ACHN (cell line): ENCODE results near the gene ANK2.
A peak's percentile ranks its signal among the peaks of the same experiment; 100 is the strongest.

Experiments used
- DNase-seq: peaks from one replicate; pipeline ENCODE4 v3.0.0-alpha.2; 2015
- in situ Hi-C: cut with HindIII; loops from 2 replicates; pipeline ENCODE4 v1.10.0; 2017; ENCODE audit warnings: low sequenced_read_pairs, low pct_ligation_motif_present, low pct_unique_long_range_greater_than_20kb

Gene ANK2

DNA sequence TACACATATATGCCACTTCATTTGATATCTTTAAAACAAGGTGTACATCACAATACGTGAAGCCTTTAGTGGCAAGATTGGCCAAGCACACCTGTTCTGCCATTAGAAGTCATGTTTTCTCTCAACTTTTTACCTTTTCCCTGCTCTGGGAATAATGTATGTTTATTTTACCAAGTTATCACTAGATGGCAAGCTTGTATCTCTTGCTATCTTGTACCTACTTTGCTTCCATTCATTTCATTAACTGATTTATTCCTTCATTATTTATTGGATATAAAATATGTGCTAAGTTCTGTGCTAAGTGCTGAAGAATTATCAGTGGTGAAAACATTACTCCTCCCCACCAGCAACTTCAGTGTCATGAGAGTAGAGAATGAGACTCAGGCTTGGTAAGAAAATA lies 245.5 kb downstream of the ANK2 start:
- in situ Hi-C loops: no loop called here
- DNase-seq: no peak

DNA sequence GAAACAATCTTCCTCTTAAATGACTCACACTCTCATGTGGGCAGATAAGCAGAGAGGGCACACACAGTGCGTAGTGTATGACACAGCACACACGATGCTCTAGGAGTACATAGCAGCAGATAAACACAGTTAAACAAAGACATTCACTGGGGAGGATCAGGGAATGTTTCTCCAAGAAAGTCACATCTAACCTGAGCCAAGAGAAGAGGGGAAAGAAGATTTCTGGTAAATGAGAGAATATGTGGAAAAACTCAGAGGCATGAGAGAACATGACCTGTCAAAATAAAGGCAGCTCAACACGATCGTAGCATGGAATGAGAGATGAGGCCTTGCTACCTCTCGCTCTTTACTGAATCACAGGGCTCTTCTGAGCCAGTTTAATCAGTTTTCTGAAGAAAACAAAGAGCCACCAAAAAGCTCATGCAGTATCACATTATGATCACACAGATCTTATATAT lies 251.0 kb downstream of the ANK2 start:
- peak; percentile 68 for DNase-seq
- in situ Hi-C loops: no loop called here

DNA sequence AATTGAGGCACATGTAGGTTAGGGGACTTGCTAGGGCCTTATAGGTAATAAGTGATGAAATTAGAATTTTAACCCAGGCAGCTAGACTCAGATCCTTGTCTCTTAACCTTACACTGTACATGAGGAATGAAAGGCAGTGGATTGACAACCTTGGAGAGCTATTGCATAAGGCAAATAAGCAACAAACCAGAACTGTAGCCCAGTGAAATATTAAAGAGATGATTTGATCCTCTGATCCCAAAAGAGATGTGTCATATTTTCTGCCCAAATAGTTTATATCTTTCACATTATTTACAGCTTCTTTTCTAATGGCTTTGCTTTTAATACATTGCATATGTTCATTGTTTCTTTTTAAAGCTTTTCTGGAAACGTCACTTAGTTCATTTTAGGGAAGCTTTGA lies 252.6 kb downstream of the ANK2 start:
- in situ Hi-C loops: no loop called here
- DNase-seq: no peak

DNA sequence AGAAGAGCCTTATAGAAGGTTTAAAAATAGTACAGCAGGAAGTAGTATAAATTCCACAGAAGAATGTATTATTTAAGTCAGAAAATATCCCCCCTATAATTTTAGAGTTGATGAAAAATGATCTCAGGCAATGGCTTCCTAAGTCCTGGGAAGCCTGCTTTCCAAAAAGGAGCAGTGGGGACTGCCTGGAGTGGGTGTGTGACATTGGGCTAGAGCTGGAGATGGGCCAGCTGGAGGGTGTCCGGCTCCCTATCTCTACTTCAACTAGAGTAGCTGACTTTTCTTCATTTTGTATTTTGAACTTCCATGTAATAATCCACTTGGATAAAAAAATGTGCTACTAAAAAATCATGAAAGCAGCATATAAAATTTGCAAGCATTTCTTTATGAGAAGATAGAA lies 253.9 kb downstream of the ANK2 start:
- DNase-seq: no peak
- in situ Hi-C loops: no loop called here

DNA sequence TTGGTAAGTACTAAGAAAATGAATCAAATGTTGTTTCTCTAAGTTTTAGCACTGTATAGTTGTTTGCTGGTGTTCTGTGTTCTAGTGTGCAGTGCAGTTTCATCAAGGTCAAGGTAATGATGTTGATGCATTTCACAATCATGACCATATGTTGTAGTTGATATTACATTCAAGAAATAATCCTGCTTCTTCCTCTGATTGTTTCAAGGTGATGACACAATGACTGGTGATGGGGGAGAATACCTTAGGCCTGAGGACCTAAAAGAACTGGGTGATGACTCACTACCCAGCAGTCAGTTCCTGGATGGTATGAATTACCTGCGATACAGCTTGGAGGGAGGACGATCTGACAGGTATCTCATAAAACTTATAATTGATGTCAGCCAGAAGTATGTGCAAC lies 261.6 kb downstream of the ANK2 start:
- no peak for DNase-seq
- in situ Hi-C loops: no loop called here

DNA sequence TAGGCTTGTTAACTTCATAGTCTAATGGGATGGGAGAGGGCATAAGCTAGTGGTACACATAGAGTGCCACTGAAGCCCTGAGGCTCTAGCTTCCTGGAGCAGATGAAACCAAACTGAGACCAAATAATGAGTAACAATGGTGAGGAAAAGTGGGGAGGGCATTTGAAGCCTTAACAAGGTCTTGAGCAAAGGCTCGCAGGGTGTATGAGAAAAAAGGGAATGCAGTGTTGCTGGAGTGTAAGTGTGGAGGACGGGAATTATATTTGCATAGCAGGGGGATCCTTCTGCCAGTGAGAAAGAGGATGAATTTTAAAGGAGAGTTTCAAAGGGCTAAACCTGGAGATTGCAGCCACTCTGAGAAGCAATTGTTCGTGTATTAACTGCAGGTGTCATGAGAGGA lies 263.1 kb downstream of the ANK2 start:
- DNase-seq: no peak
- in situ Hi-C loops: no loop called here

DNA sequence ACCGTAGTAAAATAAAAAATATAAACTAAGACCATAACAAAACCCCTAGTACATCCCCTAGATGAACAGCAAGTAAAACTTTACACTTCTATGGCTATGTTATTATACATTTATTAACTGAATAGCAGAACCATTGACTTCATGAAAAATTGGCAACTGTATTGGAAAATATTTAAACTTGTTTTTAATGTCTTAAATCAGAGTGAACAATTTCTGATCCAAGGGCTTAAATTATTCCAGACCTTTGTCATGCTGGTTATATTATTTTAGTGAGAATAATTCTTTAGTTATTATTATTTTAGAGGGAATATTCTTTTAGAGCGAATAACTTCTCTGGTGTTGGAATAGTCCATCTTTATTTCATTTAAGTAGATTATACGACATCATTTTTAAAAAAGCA lies 265.0 kb downstream of the ANK2 start:
- in situ Hi-C loops: no loop called here
- DNase-seq: no peak

DNA sequence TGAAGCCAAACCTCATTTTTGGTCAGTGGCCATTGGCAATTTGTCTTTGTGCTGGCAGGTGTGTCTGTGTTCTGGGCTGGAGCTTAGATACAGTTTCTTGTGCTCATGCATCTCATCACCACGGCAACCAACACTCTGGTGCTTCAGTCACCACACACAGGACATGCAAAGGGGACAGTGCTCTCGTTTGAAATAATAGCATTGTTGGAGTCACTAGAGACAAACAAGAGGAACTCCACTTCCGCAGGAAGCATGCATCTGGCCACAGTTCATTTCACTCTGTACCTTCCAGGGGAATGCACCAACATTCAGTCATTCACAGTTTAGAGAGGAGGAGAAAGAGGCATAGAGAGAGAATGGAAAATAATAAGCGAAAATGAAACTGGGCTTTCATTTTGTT lies 267.4 kb downstream of the ANK2 start:
- in situ Hi-C loops: no loop called here
- DNase-seq: no peak

DNA sequence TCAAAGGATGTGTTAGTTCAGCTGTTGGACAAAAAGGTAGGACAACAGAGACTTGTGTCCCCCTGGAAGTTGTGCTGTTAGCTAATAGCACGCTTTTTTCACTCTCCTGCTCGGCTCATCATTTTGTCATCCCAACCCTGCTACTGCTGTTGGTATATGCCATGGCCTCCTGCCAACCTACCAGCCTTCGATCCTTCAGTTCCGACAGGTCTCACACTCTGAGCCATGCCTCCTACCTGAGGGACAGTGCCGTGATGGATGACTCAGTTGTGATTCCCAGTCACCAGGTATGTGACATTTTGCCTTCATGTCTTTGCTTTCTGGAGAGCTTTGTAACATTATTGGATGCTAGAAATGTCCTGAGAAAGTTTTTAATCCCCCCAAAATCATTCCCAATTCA lies 268.1 kb downstream of the ANK2 start:
- no peak for DNase-seq
- in situ Hi-C loops: no loop called here

DNA sequence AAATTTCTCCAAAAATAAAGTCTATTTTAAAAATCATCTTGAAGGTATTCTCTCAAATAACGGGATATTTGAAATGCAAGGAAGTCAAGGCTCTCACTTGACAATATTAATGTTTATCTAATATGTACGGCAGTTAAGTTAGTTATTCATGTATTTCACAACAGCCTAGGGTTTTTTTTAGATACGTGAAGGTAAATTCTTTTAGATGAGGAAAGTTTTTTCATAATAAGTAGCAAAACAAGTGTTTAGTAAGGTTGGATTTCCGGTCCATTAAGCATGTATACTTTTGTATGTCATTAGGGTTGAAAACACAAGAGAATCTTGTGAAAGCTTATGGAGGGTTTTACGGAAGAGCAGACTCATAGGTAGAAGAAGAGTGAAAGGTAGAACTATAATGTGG lies 273.3 kb downstream of the ANK2 start:
- DNase-seq: no peak
- in situ Hi-C loops: no loop called here

DNA sequence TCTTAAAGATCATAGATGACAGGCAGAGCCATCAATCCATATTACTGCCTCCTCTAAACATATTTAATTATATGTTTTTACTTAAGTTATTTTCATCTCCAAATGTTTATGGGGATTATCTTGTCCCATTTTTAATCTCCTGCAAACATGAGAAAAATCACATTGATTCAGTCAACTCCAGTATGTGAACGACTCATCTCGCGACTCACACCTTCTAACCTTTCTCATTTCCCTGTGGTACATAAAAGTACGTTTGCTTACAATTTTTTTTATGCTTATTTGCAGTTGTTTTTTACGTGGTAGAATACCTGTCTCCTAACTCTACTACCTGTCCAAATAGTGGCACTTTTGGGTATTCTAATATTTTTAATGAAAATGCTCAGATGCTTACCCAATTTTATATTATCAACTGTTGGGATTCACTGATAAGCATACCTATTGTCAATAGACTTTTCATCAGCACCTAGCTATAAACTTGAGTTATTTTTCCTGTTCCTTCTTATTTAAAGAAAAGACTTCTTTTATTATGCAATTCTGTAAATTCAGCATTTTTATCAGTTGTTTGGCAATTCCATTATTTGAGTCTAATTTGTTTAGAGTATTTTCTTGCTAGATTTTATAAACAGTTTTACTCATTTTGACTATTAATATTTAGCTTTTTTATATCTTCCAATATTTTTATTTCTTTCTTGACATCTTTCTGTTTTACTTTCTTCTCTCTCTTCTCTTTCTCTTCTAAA lies 276.6 kb downstream of the ANK2 start:
- in situ Hi-C loops: no loop called here
- no peak for DNase-seq

DNA sequence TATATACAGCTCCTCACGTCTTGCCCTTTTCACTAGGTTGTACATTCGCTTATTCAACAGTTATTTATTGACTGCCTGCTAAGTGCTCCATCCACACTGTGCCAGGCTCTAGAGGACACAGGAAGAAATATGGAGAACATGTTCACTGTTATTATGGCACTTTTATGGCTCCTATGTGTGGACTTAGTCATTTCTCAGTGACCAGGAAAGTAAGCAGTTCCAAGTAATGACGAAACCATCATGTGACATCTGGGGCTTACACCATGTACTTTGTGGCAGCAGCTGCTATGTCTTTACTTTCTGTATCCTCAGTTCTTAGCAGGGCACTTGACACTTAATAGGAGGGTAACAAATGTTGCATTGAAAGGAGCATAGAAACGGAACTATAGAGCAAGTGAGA lies 278.0 kb downstream of the ANK2 start:
- no peak for DNase-seq
- in situ Hi-C loops: no loop called here

DNA sequence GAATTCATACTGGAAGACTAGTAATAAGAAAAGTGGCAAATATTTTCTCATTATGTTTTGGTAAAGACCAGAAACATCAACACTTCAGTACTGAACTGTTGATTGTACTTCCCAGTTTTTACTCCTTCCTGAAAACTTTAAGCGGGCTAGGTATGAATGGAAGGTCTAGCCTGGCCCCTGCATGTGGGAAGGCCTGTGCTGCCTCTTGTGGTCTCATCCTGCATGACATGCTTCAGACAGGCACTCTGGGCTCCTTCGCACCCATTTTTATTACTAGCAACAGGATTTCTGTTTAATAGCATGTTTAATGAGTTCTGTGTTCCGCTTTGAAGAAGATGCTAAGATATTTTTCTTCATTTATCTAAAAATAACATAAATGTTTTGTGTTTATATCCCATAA lies 279.1 kb downstream of the ANK2 start:
- in situ Hi-C loops: no loop called here

DNA sequence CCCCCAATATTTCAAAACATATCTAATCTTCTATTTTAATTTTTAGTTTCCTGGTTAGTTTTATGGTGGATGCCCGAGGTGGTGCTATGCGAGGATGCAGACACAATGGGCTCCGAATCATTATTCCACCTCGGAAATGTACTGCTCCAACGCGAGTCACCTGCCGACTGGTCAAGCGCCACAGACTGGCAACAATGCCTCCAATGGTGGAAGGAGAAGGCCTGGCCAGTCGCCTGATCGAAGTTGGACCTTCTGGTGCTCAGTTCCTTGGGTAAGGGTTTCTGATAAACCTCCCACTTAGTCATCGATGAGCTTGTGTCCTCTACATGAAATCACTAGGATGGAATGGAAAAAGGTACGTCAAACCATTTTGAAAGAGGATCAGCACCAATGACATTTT lies 280.7 kb downstream of the ANK2 start:
- in situ Hi-C loops: no loop called here
- DNase-seq: no peak

More for the DNA sequence above, 279.1 kb downstream of the ANK2 start:
- DNase-seq: peak; percentile 34

DNA sequence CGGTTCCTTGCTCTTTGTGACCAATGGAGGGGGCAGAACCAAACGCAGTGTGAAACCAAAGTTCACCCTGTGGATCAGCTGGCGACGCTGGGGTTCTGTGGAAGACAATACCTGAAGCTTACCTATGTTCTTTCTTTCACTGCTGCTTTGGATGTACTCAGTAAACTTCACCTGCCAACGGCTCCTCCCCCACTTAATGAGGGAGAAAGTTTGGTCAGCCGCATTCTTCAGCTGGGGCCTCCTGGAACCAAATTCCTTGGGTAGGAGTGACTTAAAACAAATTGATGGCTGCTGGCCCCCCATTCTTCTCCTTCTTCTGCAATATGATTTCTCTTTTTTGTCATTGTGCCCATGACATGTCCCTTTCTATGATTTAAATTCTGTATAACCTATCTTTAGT lies 282.4 kb downstream of the ANK2 start:
- no peak for DNase-seq
- in situ Hi-C loops: no loop called here

DNA sequence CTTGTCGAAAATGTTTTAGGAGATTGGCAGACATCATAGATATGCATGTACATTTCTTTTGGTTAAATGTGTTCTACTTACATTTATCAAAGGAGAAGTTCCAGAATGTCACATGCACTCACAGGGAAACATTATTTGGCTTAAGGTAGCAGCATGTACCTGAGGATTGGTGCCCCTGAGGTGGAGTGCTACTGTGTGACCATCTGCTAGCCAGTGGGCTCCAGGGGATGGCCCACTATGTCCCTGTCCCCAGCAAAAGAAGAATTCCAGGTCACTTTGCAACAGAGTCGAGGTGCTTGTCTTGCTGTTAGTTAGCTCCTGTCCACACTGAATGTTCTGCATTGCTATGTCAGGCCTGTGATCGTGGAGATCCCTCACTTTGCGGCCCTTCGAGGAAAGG lies 283.2 kb downstream of the ANK2 start:
- DNase-seq: no peak
- in situ Hi-C loops: no loop called here

DNA sequence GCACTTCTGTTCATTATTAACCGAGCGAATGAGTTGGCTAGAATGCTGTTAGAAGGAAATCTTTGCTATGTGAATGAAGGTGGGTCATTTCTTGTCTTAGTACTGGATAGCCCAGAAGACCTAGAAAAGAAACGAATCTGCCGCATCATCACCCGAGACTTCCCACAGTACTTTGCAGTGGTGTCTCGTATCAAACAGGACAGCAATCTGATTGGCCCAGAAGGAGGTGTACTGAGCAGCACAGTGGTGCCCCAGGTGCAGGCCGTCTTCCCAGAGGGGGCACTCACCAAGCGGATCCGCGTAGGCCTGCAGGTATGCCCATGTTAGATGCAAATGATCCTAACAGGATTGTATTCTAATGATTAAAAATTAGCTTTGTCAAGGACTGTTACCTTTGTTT lies 286.3 kb downstream of the ANK2 start:
- in situ Hi-C loops: no loop called here
- DNase-seq: no peak

DNA sequence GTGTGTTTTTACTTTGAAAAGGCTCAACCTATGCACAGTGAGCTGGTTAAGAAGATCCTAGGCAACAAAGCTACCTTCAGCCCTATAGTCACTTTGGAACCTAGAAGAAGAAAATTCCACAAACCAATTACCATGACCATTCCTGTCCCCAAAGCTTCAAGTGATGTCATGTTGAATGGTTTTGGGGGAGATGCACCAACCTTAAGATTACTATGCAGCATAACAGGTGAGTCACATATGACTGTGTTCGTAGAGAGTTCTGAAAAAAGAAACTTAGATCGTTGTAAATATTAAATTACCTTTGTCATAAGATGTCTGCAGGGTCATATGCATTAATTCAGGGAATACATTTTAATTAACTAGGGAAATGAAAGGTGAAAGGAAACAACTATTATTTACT lies 287.1 kb downstream of the ANK2 start:
- in situ Hi-C loops: no loop called here
- no peak for DNase-seq

DNA sequence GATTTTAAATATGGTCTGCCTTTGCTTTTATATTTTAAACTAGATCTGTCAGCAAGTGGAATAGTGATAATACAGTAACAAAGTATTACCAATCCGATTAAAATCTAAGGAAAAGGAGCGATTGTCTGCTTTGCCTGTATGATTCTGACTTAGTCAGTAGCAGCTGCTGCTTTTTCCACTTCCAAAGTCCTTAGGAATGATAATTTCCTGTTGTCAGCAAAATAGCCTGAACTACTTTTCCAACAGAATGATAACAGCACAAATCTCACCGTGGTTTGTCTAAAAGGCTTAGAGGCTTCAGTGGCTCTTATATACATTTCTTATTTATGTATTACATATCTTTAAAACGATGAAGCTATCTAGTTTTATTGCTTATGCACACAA lies 290.0 kb downstream of the ANK2 start:
- in situ Hi-C loops: no loop called here
- DNase-seq: no peak

DNA sequence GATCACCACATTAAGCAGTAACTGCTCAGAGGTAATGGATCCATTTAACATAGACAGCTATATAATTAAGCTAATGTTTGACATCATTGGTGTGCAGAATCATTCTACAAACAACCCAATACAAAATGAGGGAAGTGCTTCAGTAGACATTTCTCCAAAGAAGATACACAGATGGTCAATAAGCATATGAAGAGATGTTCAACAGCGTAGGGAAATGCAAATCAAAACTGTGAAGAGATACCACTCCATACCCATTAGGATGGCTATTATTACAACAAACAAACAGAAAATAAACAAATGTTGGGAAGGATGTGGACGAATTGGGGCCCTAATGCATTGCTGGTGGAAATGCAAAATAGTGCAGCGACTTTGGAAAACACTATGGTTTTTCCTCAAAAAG lies 294.6 kb downstream of the ANK2 start:
- DNase-seq: no peak
- in situ Hi-C loops: no loop called here

DNA sequence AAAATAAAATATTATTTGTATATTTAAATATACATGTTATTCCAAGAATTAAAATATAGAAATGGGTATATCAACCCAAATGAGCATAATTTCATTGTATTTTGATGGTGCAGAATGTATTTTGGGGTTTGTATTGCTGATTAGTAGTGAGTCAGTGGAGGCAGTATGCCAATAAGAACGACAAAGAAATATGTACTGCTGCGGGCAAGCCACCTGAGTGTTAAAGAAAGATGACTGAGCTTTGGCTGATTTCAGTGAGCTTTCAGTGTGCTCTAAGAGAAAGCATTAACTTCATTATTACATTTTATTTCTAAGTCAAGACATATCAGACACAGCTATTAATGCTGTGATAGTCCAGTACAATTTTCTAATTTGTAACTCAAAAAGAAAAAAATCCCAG lies 297.8 kb downstream of the ANK2 start:
- in situ Hi-C loops: no loop called here
- DNase-seq: no peak
